ENCODE results near the gene SERTAD1. TPM values are rescaled to one million over a fixed set of nuclear protein-coding genes. Genes with fewer than 3 reads are reported as not detected.

SERTAD1 gene
- polyA plus RNA-seq, 3 donors = 6.4 to 9.7 (median 7.0) TPM

Other genes with a start within 250 kb of the SERTAD1 start
- gene MAP3K10, start 234.6 kb downstream of the SERTAD1 start, polyA plus RNA-seq (ENCODE audit: insufficient read length in 3 of 3) = 10 to 100 TPM in 2 of 3 donors, 1 to 10 TPM in 1; 9.2 to 19.6 (median 17.4) TPM
- under 1 TPM; 0.11 to 0.26 (median 0.12) TPM for gene TTC9B, start 207.6 kb downstream of the SERTAD1 start, polyA plus RNA-seq (ENCODE audit: insufficient read length in 3 of 3)
- gene CCNP, start 199.3 kb downstream of the SERTAD1 start, polyA plus RNA-seq (ENCODE audit: insufficient read length in 3 of 3) = 1 to 10 TPM; 1.1 to 2.3 (median 1.2) TPM
- gene AKT2, start 140.6 kb downstream of the SERTAD1 start, polyA plus RNA-seq (ENCODE audit: insufficient read length in 3 of 3) = 100 to 1,000 TPM; 144 to 248 (median 180) TPM
- gene C19orf47, start 77.6 kb downstream of the SERTAD1 start, polyA plus RNA-seq (ENCODE audit: insufficient read length in 3 of 3) = 10 to 100 TPM in 2 of 3 donors, 1 to 10 TPM in 1; 8.3 to 18.0 (median 14.5) TPM
- gene PLD3, start 77.3 kb downstream of the SERTAD1 start, polyA plus RNA-seq (ENCODE audit: insufficient read length in 3 of 3) = 100 to 1,000 TPM; 194 to 276 (median 275) TPM
- under 1 TPM in 2 of 3 donors, not detected in 1; 0.14 to 0.17 TPM for gene HIPK4, start 35.8 kb downstream of the SERTAD1 start, polyA plus RNA-seq (ENCODE audit: insufficient read length in 3 of 3)
- 10 to 100 TPM; 10.2 to 14.0 (median 11.7) TPM for gene PRX, start 12.6 kb downstream of the SERTAD1 start, polyA plus RNA-seq (ENCODE audit: insufficient read length in 3 of 3)
- 10 to 100 TPM; 33.0 to 38.5 (median 34.6) TPM for gene SERTAD3, start 18.3 kb upstream of the SERTAD1 start, polyA plus RNA-seq (ENCODE audit: insufficient read length in 3 of 3)
- 10 to 100 TPM; 35.5 to 58.3 (median 49.3) TPM for gene BLVRB, start 39.8 kb upstream of the SERTAD1 start, polyA plus RNA-seq (ENCODE audit: insufficient read length in 3 of 3)
- gene SPTBN4, start 41.0 kb upstream of the SERTAD1 start, polyA plus RNA-seq (ENCODE audit: insufficient read length in 3 of 3) = 1 to 10 TPM; 1.5 to 2.2 (median 1.6) TPM
- gene SHKBP1, start 150.9 kb upstream of the SERTAD1 start, polyA plus RNA-seq (ENCODE audit: insufficient read length in 3 of 3) = 10 to 100 TPM; 44.3 to 47.9 (median 45.6) TPM
- gene LTBP4, start 175.4 kb upstream of the SERTAD1 start, polyA plus RNA-seq (ENCODE audit: insufficient read length in 3 of 3) = 100 to 1,000 TPM; 156 to 325 (median 271) TPM